ENCODE measurements around the gene TRIM2.

- TF ChIP-seq CTCF (IDR thresholded peaks at IDR 0.05) (no peak), POLR2A (IDR thresholded peaks at IDR 0.05) (no peak)
These were observed 106.5 kb downstream of the TRIM2 start for GRCh38 chr4:153310793-153311192.

Measured in heart left ventricle (tissue), 13 donors.